HCT116 (cell line): ENCODE results near the gene TTC24. TPM values are rescaled to one million over a fixed set of nuclear protein-coding genes. Genes with fewer than 3 reads are reported as not detected.
A peak's percentile ranks its signal among the peaks of the same experiment; 100 is the strongest.

Experiments
- ATAC-seq: fragments of 200-7000 bp; cut with Tn5 transposase; 2 replicates; pipeline ENCODE4 v1.9.1; 2020; ENCODE audit warnings: mild to moderate bottlenecking, moderate library complexity
- BruUV-seq: library from RNA; stranded (reverse); fragments of 400-500 nt; replicated peaks from 2 replicates; lab custom pipeline; 2021; lab: Mats Ljungman, UMichigan
- CTCF ChIA-PET: fragments of 300-600 bp; sonication (Branson Sonifier 250); formaldehyde crosslinking; loops from one replicate; lab custom pipeline; 2021; ENCODE audit warnings: antibody characterized with exemption; lab: Charles Lee
- POLR2A ChIA-PET: fragments of 300-600, 350-600 bp; sonication (Branson Sonifier 250); formaldehyde crosslinking; loops from one replicate; lab custom pipeline; 2021; ENCODE audit warnings: antibody characterized with exemption; lab: Charles Lee
- RAD21 ChIA-PET, 2 experiments: fragments of 300-600 bp; sonication (Branson Sonifier 250); formaldehyde crosslinking; loops; one replicate each; lab custom pipeline; 2023; ENCODE audit warnings: low total read pairs in 2 of 2; ENCODE audit not compliant: uncharacterized antibody in 2 of 2, unreplicated experiment in 2 of 2, low non-redundant PET in 1 of 2; lab: Charles Lee
- DNase-seq: peaks from one replicate; pipeline ENCODE4 v3.0.0-alpha.2; 2010; ENCODE audit warnings: low read depth, low spot score
- H2AFZ ChIP-seq: fragments of 200-600 bp; shearing (Covaris generic), sonication (generic); 2 replicates; pipeline ENCODE4 v1.6.1; 2017; ENCODE audit warnings: low read depth, mixed run types, mixed read lengths, antibody characterized with exemption, low read length; ENCODE audit not compliant: poor library complexity, severe bottlenecking
- H3K27ac ChIP-seq: 2 replicates; pipeline ENCODE4 v1.5.1; 2012; ENCODE audit warnings: low read depth, low read length
- H3K27me3 ChIP-seq: fragments of 200-600 bp; sonication (generic); 2 replicates; pipeline ENCODE4 v1.6.1; 2016; ENCODE audit warnings: mixed run types, low read length, mixed read lengths; ENCODE audit not compliant: insufficient read depth
- H3K36me3 ChIP-seq, 2 experiments: fragments of 200-500 bp in 1 of 2; fragments of 200-600 bp in 1 of 2; sonication (Bioruptor generic) in 1 of 2; sonication (generic) in 1 of 2; 2 replicates each; pipeline versions ENCODE4 v1.5.1 to v1.6.1; 2014 to 2016; ENCODE audit warnings: low read length in 2 of 2, inconsistent platforms in 1 of 2, mixed read lengths in 1 of 2, mixed run types in 1 of 2; ENCODE audit not compliant: insufficient read depth in 2 of 2, control insufficient read depth in 1 of 2
- H3K4me1 ChIP-seq, 2 experiments: fragments of 200-600 bp in 1 of 2; sonication (generic) in 1 of 2; 2 replicates each; pipeline versions ENCODE4 v1.5.1 to v1.6.1; 2012 to 2017; ENCODE audit warnings: low read length in 2 of 2, inconsistent platforms in 1 of 2, mild to moderate bottlenecking in 1 of 2, mixed read lengths in 1 of 2, mixed run types in 1 of 2, moderate library complexity in 1 of 2; ENCODE audit not compliant: insufficient read depth in 2 of 2, control insufficient read depth in 1 of 2
- H3K4me2 ChIP-seq: fragments of 200-600 bp; sonication (generic); 2 replicates; pipeline ENCODE4 v1.6.1; 2017; ENCODE audit warnings: mixed run types, low read length, mixed read lengths
- H3K4me3 ChIP-seq, 2 experiments: fragments of 200-600 bp in 1 of 2; sonication (generic) in 1 of 2; replicated peaks in 1 of 2; 2 replicates each; pipeline ENCODE4 v1.5.1; 2011 to 2016; ENCODE audit warnings: low read length in 2 of 2, control low read depth in 1 of 2, low read depth in 1 of 2, mild to moderate bottlenecking in 1 of 2, mixed read lengths in 1 of 2, mixed run types in 1 of 2
- H3K79me2 ChIP-seq: fragments of 200-600 bp; sonication (generic); 2 replicates; pipeline ENCODE4 v1.6.1; 2017; ENCODE audit warnings: mild to moderate bottlenecking, mixed run types, low read length, moderate library complexity, mixed read lengths; ENCODE audit not compliant: insufficient read depth
- H3K9ac ChIP-seq: fragments of 200-600 bp; sonication (generic); 2 replicates; pipeline ENCODE4 v1.6.1; 2016; ENCODE audit warnings: low read length, mixed read lengths
- H3K9me2 ChIP-seq: fragments of 200-600 bp; sonication (generic), shearing (Covaris generic); 2 replicates; pipeline ENCODE4 v1.6.1; 2017; ENCODE audit warnings: mixed run types, mild to moderate bottlenecking, moderate library complexity; ENCODE audit not compliant: insufficient read depth
- H3K9me3 ChIP-seq, 2 experiments: fragments of 200-500 bp in 1 of 2; fragments of 200-600 bp in 1 of 2; sonication (Bioruptor generic) in 1 of 2; sonication (generic) in 1 of 2; 2 replicates each; pipeline ENCODE4 v1.6.1; 2014 to 2017; ENCODE audit warnings: low read length in 2 of 2, mixed read lengths in 2 of 2, inconsistent platforms in 1 of 2, low read depth in 1 of 2, mild to moderate bottlenecking in 1 of 2, mixed run types in 1 of 2, moderate library complexity in 1 of 2; ENCODE audit not compliant: control insufficient read depth in 1 of 2, insufficient read depth in 1 of 2
- H4K20me1 ChIP-seq: fragments of 200-600 bp; sonication (generic), shearing (Covaris generic); 2 replicates; pipeline ENCODE4 v1.6.1; 2017; ENCODE audit warnings: mixed run types, mild to moderate bottlenecking, moderate library complexity; ENCODE audit not compliant: insufficient read depth
- CBX3 ChIP-seq: IDR thresholded peaks from 2 replicates; pipeline ENCODE4 v1.6.1; 2012; ENCODE audit warnings: low read depth
- EGR1 ChIP-seq: IDR thresholded peaks from 2 replicates; pipeline ENCODE4 v1.6.1; 2012; ENCODE audit warnings: low read depth
- ELF1 ChIP-seq: IDR thresholded peaks from 2 replicates; pipeline ENCODE4 v1.6.1; 2012; ENCODE audit warnings: low read depth, borderline replicate concordance
- EZH2 ChIP-seq: fragments of 200-600 bp; sonication (generic); IDR thresholded peaks from 2 replicates; pipeline ENCODE4 v1.6.1; 2017; ENCODE audit warnings: antibody characterized with exemption, mixed run types
- FOSL1 ChIP-seq: IDR thresholded peaks from 2 replicates; pipeline ENCODE4 v1.6.1; 2012; ENCODE audit warnings: low read depth
- JUND ChIP-seq: IDR thresholded peaks from 2 replicates; pipeline ENCODE4 v1.6.1; 2012
- POLR2A ChIP-seq: IDR thresholded peaks from 2 replicates; pipeline ENCODE4 v1.7.0; 2011; ENCODE audit warnings: borderline replicate concordance; ENCODE audit not compliant: insufficient read depth, insufficient read length; ENCODE audit errors: extremely low read depth
- POLR2AphosphoS5 ChIP-seq: IDR thresholded peaks from 2 replicates; pipeline ENCODE4 v1.6.1; 2011; ENCODE audit warnings: mild to moderate bottlenecking, low read depth, low read length, moderate library complexity
- RAD21 ChIP-seq: IDR thresholded peaks from 2 replicates; pipeline ENCODE4 v1.6.1; 2012; ENCODE audit warnings: low read depth, mild to moderate bottlenecking
- SIN3A ChIP-seq: IDR thresholded peaks from 2 replicates; pipeline ENCODE4 v1.6.1; 2012; ENCODE audit warnings: low read depth
- SP1 ChIP-seq: IDR thresholded peaks from 2 replicates; pipeline ENCODE4 v1.6.1; 2012; ENCODE audit warnings: low read depth
- TCF7L2 ChIP-seq: IDR thresholded peaks from 2 replicates; pipeline ENCODE4 v1.7.0; 2011; ENCODE audit warnings: borderline replicate concordance, inconsistent platforms; ENCODE audit not compliant: insufficient read depth, insufficient read length; ENCODE audit errors: extremely low read depth
- YY1 ChIP-seq: IDR thresholded peaks from 2 replicates; pipeline ENCODE4 v1.6.1; 2011; ENCODE audit warnings: low read length, low read depth, moderate library complexity, mild to moderate bottlenecking; ENCODE audit not compliant: insufficient replicate concordance; ENCODE audit errors: extremely low read depth
- ZBTB33 ChIP-seq: IDR thresholded peaks from 2 replicates; pipeline ENCODE4 v1.6.1; 2011; ENCODE audit warnings: mild to moderate bottlenecking, low read length, moderate library complexity; ENCODE audit not compliant: insufficient replicate concordance; ENCODE audit errors: extremely low read depth
- ZFX ChIP-seq: fragments of 450-650 bp; IDR thresholded peaks from 2 replicates; pipeline ENCODE4 v1.6.1; 2017
- intact Hi-C: fragments of 100-400 bp; cut with micrococcal nuclease; formaldehyde crosslinking; loops from 2 replicates; pipeline ENCODE4 v1.10.0; 2022
- total RNA-seq: library from RNA; stranded (reverse); gene quantifications from one replicate; pipeline ENCODE4 v1.2.1, GENCODE V29; 2021; ENCODE audit not compliant: unreplicated experiment
- TF ChIP-seq, protein P1 (sequence below): IDR thresholded peaks from 2 replicates; pipeline ENCODE4 v1.6.1; 2012
- TF ChIP-seq, protein P2 (sequence below): IDR thresholded peaks from 2 replicates; pipeline ENCODE4 v1.6.1; 2012; ENCODE audit warnings: low read depth
- TF ChIP-seq, protein P3 (sequence below), 3 experiments: fragments of 200-600 bp in 1 of 3; sonication (generic) in 1 of 3; IDR thresholded peaks in 2 of 3; conservative IDR thresholded peaks in 1 of 3; 2 replicates each; pipeline ENCODE4 v1.5.1; 2012 to 2017; ENCODE audit warnings: low read depth in 2 of 3, low read length in 2 of 3, antibody characterized with exemption in 1 of 3, borderline replicate concordance in 1 of 3, control low read depth in 1 of 3, mild to moderate bottlenecking in 1 of 3, mixed read lengths in 1 of 3, mixed run types in 1 of 3, moderate library complexity in 1 of 3; ENCODE audit not compliant: insufficient read depth in 1 of 3
- TF ChIP-seq, protein P4 (sequence below): IDR thresholded peaks from 2 replicates; pipeline ENCODE4 v1.6.1; 2012

The TTC24 gene
- total RNA-seq, 1 experiment from 2014 or later = not detected

- H4K20me1 ChIP-seq = no peaks in the 10 kb centered on the region
- intact Hi-C loops = no loop called here
- H3K9me3 ChIP-seq = no peaks in the 10 kb centered on the region
- peak within 1 kb of the TSS; percentile 70 to 88 for H3K4me3 ChIP-seq
- ATAC-seq (peak; percentile 61), DNase-seq (peak; percentile 81)
- H3K4me1 ChIP-seq = peaks cover 11 to 29% of the 10 kb centered on the region in 2 experiments
- H3K9ac ChIP-seq = peak within 1 kb of the TSS; percentile 97
- peaks cover 58% of the 10 kb centered on the region for H3K79me2 ChIP-seq
- peak within 1 kb of the TSS; percentile 75 for H3K27ac ChIP-seq
- no peaks in the 10 kb centered on the region for H3K9me2 ChIP-seq
- peak within 1 kb of the TSS; percentile 87 for H3K4me2 ChIP-seq
- ChIA-PET POLR2A (interaction anchor here (1.4 kb wide), 1 partner anchor 14 kb away, joined by 3 read pairs; no protein-coding TSS in a partner anchor), CTCF (interaction anchor here (1.7 kb wide), 1 partner anchor 8 kb away, joined by 7 read pairs; no protein-coding TSS in a partner anchor), RAD21 (no interaction called here)
- peak within 1 kb of the TSS; percentile 60 for H2AFZ ChIP-seq
- no peaks in the 10 kb centered on the region for H3K27me3 ChIP-seq
- no TSS peak for BruUV-seq
- peaks cover 13 to 29% of the 10 kb centered on the region in 2 experiments; a peak in 3 of 4 replicates for H3K36me3 ChIP-seq
- no peak for TF ChIP-seq ZFX
- TF ChIP-seq TCF7L2 = no peak
- no peak for TF ChIP-seq FOSL1
- peak; percentile 99 for TF ChIP-seq YY1
- TF ChIP-seq POLR2AphosphoS5 = peak; percentile 89
- peak; percentile 40; the same call in 1 of the 2 replicates for TF ChIP-seq CBX3
- TF ChIP-seq ELF1 = peak; percentile 84; the same call in 1 of the 2 replicates
- peak; percentile 65 for TF ChIP-seq ZBTB33
- TF ChIP-seq SP1 = peak; percentile 34; the same call in 1 of the 2 replicates
- TF ChIP-seq, protein P1, sequence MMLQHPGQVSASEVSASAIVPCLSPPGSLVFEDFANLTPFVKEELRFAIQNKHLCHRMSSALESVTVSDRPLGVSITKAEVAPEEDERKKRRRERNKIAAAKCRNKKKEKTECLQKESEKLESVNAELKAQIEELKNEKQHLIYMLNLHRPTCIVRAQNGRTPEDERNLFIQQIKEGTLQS = no peak
- TF ChIP-seq EZH2 = no peak
- peak; percentile 100 for TF ChIP-seq SIN3A
- TF ChIP-seq, protein P2, sequence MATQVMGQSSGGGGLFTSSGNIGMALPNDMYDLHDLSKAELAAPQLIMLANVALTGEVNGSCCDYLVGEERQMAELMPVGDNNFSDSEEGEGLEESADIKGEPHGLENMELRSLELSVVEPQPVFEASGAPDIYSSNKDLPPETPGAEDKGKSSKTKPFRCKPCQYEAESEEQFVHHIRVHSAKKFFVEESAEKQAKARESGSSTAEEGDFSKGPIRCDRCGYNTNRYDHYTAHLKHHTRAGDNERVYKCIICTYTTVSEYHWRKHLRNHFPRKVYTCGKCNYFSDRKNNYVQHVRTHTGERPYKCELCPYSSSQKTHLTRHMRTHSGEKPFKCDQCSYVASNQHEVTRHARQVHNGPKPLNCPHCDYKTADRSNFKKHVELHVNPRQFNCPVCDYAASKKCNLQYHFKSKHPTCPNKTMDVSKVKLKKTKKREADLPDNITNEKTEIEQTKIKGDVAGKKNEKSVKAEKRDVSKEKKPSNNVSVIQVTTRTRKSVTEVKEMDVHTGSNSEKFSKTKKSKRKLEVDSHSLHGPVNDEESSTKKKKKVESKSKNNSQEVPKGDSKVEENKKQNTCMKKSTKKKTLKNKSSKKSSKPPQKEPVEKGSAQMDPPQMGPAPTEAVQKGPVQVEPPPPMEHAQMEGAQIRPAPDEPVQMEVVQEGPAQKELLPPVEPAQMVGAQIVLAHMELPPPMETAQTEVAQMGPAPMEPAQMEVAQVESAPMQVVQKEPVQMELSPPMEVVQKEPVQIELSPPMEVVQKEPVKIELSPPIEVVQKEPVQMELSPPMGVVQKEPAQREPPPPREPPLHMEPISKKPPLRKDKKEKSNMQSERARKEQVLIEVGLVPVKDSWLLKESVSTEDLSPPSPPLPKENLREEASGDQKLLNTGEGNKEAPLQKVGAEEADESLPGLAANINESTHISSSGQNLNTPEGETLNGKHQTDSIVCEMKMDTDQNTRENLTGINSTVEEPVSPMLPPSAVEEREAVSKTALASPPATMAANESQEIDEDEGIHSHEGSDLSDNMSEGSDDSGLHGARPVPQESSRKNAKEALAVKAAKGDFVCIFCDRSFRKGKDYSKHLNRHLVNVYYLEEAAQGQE = no peak
- TF ChIP-seq, protein P3, sequence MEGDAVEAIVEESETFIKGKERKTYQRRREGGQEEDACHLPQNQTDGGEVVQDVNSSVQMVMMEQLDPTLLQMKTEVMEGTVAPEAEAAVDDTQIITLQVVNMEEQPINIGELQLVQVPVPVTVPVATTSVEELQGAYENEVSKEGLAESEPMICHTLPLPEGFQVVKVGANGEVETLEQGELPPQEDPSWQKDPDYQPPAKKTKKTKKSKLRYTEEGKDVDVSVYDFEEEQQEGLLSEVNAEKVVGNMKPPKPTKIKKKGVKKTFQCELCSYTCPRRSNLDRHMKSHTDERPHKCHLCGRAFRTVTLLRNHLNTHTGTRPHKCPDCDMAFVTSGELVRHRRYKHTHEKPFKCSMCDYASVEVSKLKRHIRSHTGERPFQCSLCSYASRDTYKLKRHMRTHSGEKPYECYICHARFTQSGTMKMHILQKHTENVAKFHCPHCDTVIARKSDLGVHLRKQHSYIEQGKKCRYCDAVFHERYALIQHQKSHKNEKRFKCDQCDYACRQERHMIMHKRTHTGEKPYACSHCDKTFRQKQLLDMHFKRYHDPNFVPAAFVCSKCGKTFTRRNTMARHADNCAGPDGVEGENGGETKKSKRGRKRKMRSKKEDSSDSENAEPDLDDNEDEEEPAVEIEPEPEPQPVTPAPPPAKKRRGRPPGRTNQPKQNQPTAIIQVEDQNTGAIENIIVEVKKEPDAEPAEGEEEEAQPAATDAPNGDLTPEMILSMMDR (IDR thresholded peaks at IDR 0.05 in 2 of 3, conservative IDR thresholded peaks at IDR 0.05 in 1 of 3; ENCODE audit: borderline replicate concordance in 1 of 3, insufficient read depth in 1 of 3, low read depth in 2 of 3, low read length in 2 of 3) = no peak
- TF ChIP-seq JUND = no peak
- TF ChIP-seq RAD21 = no peak
- TF ChIP-seq EGR1 = no peak
- peak; percentile 52 for TF ChIP-seq POLR2A
- TF ChIP-seq, protein P4, sequence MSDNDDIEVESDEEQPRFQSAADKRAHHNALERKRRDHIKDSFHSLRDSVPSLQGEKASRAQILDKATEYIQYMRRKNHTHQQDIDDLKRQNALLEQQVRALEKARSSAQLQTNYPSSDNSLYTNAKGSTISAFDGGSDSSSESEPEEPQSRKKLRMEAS = peak; percentile 100
Measured at GRCh38 chr1:156601122-156601830, 21.8 kb downstream of the TTC24 start, which contains the start of gene GPATCH4. Gene GPATCH4 (minus strand): TSS chr1:156601479.
